Lower leg skin (tissue), 3 donors: ENCODE data around the gene PIK3CA.

Source experiments
- POLR2A ChIP-seq, 2 donors: fragments of 450-650 bp; IDR thresholded peaks; one replicate each; pipeline ENCODE4 v1.6.1; 2016 to 2017; ENCODE audit warnings: antibody characterized with exemption in 2 of 2, mild to moderate bottlenecking in 1 of 2, moderate library complexity in 1 of 2
- TF ChIP-seq, protein P1 (sequence below), 3 donors: fragments of 450-650 bp; IDR thresholded peaks; one replicate each; pipeline ENCODE4 v1.5.1; 2016; ENCODE audit warnings: antibody characterized with exemption in 3 of 3, mild to moderate bottlenecking in 3 of 3, moderate library complexity in 2 of 3

DNA sequence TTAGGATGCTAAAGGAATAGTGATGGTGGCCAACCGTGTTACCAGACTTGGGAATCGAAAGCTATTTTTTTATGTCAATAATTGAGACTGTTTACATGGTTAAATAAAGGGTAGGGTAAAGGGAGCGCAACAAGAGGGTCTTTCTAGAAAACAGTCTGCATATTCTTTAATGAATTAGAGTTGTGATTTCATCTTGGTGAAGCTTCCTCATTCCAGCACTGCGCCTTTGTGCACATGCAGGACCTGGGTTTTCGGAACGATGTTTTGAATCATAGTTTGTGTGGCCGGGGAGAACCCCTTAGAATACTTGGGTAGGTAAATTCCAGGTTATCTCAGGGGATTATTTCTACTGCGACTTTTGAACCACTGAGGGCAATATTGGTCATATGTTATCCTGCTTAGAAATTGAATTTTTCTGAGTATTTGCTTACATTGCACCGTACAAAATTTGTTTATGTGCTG lies 1.3 kb downstream of the PIK3CA start:
- TF ChIP-seq, protein P1, sequence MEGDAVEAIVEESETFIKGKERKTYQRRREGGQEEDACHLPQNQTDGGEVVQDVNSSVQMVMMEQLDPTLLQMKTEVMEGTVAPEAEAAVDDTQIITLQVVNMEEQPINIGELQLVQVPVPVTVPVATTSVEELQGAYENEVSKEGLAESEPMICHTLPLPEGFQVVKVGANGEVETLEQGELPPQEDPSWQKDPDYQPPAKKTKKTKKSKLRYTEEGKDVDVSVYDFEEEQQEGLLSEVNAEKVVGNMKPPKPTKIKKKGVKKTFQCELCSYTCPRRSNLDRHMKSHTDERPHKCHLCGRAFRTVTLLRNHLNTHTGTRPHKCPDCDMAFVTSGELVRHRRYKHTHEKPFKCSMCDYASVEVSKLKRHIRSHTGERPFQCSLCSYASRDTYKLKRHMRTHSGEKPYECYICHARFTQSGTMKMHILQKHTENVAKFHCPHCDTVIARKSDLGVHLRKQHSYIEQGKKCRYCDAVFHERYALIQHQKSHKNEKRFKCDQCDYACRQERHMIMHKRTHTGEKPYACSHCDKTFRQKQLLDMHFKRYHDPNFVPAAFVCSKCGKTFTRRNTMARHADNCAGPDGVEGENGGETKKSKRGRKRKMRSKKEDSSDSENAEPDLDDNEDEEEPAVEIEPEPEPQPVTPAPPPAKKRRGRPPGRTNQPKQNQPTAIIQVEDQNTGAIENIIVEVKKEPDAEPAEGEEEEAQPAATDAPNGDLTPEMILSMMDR (IDR thresholded peaks at IDR 0.05): no peak
- no peak for TF ChIP-seq POLR2A (IDR thresholded peaks at IDR 0.05)
